Chondrocyte (in vitro differentiated cells): ENCODE results near the gene PSMB5. TPM values are rescaled to one million over a fixed set of nuclear protein-coding genes. Genes with fewer than 3 reads are reported as not detected.

Experiments
- DNase-seq: peaks from one replicate; pipeline ENCODE4 v3.0.0; 2021; ENCODE audit warnings: mixed read lengths, low spot score
- H3K27ac Mint-ChIP-seq: one replicate; pipeline ENCODE4 v1.8.0; 2021; ENCODE audit warnings: mild to moderate bottlenecking, moderate library complexity, mixed read lengths; ENCODE audit not compliant: unreplicated experiment
- H3K27me3 Mint-ChIP-seq: 2 replicates; pipeline ENCODE4 v1.8.0; 2021; ENCODE audit warnings: low read depth, mixed read lengths
- H3K36me3 Mint-ChIP-seq: 2 replicates; pipeline ENCODE4 v1.8.0; 2021; ENCODE audit warnings: low read depth, mixed read lengths
- H3K4me1 Mint-ChIP-seq: 2 replicates; pipeline ENCODE4 v1.8.0; 2021; ENCODE audit warnings: low read depth, mild to moderate bottlenecking, mixed read lengths
- H3K4me3 Mint-ChIP-seq: one replicate; pipeline ENCODE4 v1.8.0; 2021; ENCODE audit warnings: mild to moderate bottlenecking, moderate library complexity, mixed read lengths; ENCODE audit not compliant: unreplicated experiment
- H3K9me3 Mint-ChIP-seq: 2 replicates; pipeline ENCODE4 v1.8.0; 2021; ENCODE audit warnings: low read depth, mixed read lengths
- CTCF ChIP-seq: fragments of 200-600 bp; sonication (generic); IDR thresholded peaks from 2 replicates; pipeline ENCODE4 v1.5.0; 2021; ENCODE audit warnings: antibody characterized with exemption, mild to moderate bottlenecking, moderate library complexity
- total RNA-seq: library from RNA; stranded (reverse); gene quantifications from 3 replicates; pipeline ENCODE4 v1.2.1, GENCODE V29; 2021

The PSMB5 gene
- total RNA-seq, 1 donor from 2014 or later = 172 TPM

- Mint-ChIP-seq H3K9me3 (no peaks in the 10 kb centered on the region), H3K4me1 (peaks cover 39% of the 10 kb centered on the region), H3K27me3 (no peaks in the 10 kb centered on the region), H3K36me3 (peaks cover 40% of the 10 kb centered on the region), H3K27ac (no peak overlapping the region), H3K4me3 (no peak overlapping the region)
- no peak for TF ChIP-seq CTCF
- DNase-seq = no peak
These were observed 5.9 kb downstream of the PSMB5 start for GRCh38 chr14:23028799-23029198.

GRCh38 chr14:23025151-23025814, 9.4 kb downstream of the PSMB5 start:
- no peaks in the 10 kb centered on the region for H3K27me3 Mint-ChIP-seq
- peaks cover 25% of the 10 kb centered on the region for H3K4me1 Mint-ChIP-seq
- no peak overlapping the region for H3K4me3 Mint-ChIP-seq
- H3K9me3 Mint-ChIP-seq = no peaks in the 10 kb centered on the region
- TF ChIP-seq CTCF = no peak
- H3K27ac Mint-ChIP-seq = peak overlapping the region; percentile 7
- DNase-seq = no peak
- peaks cover 28% of the 10 kb centered on the region for H3K36me3 Mint-ChIP-seq

- no peak overlapping the region for H3K27ac Mint-ChIP-seq
- no peak for DNase-seq
- TF ChIP-seq CTCF = no peak
- peaks cover 28% of the 10 kb centered on the region for H3K36me3 Mint-ChIP-seq
- no peak overlapping the region for H3K4me3 Mint-ChIP-seq
- peaks cover 25% of the 10 kb centered on the region for H3K4me1 Mint-ChIP-seq
- H3K27me3 Mint-ChIP-seq = no peaks in the 10 kb centered on the region
- no peaks in the 10 kb centered on the region for H3K9me3 Mint-ChIP-seq
These were observed 10.1 kb downstream of the PSMB5 start for GRCh38 chr14:23024612-23025075.

- no peaks in the 10 kb centered on the region for H3K27me3 Mint-ChIP-seq
- no peak for DNase-seq
- H3K36me3 Mint-ChIP-seq = peaks cover 24% of the 10 kb centered on the region
- no peak overlapping the region for H3K4me3 Mint-ChIP-seq
- peaks cover 19% of the 10 kb centered on the region for H3K4me1 Mint-ChIP-seq
- no peak overlapping the region for H3K27ac Mint-ChIP-seq
- TF ChIP-seq CTCF = no peak
- no peaks in the 10 kb centered on the region for H3K9me3 Mint-ChIP-seq
These were observed 10.9 kb downstream of the PSMB5 start for GRCh38 chr14:23023795-23024152.

GRCh38 chr14:23023022-23023794, 11.5 kb downstream of the PSMB5 start:
- peaks cover 19% of the 10 kb centered on the region for H3K4me1 Mint-ChIP-seq
- H3K4me3 Mint-ChIP-seq = no peak overlapping the region
- no peak for DNase-seq
- peaks cover 22% of the 10 kb centered on the region for H3K36me3 Mint-ChIP-seq
- no peaks in the 10 kb centered on the region for H3K9me3 Mint-ChIP-seq
- no peak for TF ChIP-seq CTCF
- no peak overlapping the region for H3K27ac Mint-ChIP-seq
- no peaks in the 10 kb centered on the region for H3K27me3 Mint-ChIP-seq
